Prostate gland (tissue), 2 donors: Measurements from ENCODE around the gene KIF16B.

ENCODE experiments used
- POLR2A ChIP-seq: fragments of 450-650 bp; IDR thresholded peaks from one replicate; pipeline ENCODE4 v1.6.1; 2016; ENCODE audit warnings: antibody characterized with exemption, mild to moderate bottlenecking
- POLR2AphosphoS5 ChIP-seq: sonication (generic); formaldehyde crosslinking; IDR thresholded peaks from one replicate; pipeline ENCODE4 v1.6.1; 2017; ENCODE audit warnings: antibody characterized with exemption
- TF ChIP-seq, protein P1 (sequence below), 4 experiments: fragments of 200-600 bp in 2 of 4; fragments of 450-650 bp in 2 of 4; sonication (generic) in 2 of 4; IDR thresholded peaks; 1 replicate in 3 of 4; 2 replicates in 1 of 4; pipeline ENCODE4 v1.5.1; 2016 to 2019; ENCODE audit warnings: antibody characterized with exemption in 4 of 4, mild to moderate bottlenecking in 2 of 4, moderate library complexity in 2 of 4

DNA sequence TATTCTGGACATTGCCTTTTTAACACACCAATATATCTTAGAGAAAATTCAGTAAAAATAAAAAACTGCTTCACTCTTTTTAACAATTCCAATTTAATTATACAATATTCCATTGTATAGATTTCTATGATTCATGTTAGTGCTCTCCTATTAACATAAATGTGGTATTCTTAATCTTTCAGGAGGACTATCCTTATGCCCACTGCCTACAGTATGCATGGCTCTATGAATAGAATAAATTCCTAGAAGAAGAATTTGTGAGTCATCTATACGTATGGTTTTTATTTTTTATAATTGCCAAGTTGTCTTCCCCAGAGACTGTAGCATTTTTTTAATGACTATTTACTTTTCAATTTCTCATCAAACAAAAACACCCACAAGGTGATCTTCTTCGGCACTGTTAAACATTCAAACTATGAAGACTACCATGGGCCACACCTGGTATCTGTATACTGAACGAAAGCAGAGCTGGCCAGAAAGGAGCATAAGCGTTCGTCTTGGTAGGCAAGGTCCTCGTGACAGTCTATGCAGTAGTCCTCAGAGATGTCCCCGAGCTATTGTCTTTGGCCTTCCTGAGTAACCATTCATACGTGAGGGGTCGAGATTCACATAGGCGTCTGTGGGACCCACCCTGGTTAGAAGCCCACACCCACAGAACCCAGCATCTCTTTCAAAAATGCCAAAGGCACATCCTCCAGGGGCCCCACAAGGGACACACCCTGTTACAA is 74.6 kb downstream of the KIF16B start:
- TF ChIP-seq, protein P1, sequence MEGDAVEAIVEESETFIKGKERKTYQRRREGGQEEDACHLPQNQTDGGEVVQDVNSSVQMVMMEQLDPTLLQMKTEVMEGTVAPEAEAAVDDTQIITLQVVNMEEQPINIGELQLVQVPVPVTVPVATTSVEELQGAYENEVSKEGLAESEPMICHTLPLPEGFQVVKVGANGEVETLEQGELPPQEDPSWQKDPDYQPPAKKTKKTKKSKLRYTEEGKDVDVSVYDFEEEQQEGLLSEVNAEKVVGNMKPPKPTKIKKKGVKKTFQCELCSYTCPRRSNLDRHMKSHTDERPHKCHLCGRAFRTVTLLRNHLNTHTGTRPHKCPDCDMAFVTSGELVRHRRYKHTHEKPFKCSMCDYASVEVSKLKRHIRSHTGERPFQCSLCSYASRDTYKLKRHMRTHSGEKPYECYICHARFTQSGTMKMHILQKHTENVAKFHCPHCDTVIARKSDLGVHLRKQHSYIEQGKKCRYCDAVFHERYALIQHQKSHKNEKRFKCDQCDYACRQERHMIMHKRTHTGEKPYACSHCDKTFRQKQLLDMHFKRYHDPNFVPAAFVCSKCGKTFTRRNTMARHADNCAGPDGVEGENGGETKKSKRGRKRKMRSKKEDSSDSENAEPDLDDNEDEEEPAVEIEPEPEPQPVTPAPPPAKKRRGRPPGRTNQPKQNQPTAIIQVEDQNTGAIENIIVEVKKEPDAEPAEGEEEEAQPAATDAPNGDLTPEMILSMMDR (IDR thresholded peaks at IDR 0.05) = no peak
- no peak for TF ChIP-seq POLR2A
- no peak for TF ChIP-seq POLR2AphosphoS5
